HepG2 (cell line): ENCODE data around the gene ACAP3. TPM values are rescaled to one million over a fixed set of nuclear protein-coding genes. Genes with fewer than 3 reads are reported as not detected.

Experiments
- ATAC-seq: fragments of 200-7000 bp; cut with Tn5 transposase; 3 replicates; pipeline ENCODE4 v1.9.1; 2020; ENCODE audit warnings: mild to moderate bottlenecking, moderate library complexity
- BruUV-seq: library from RNA; stranded (reverse); fragments of 400-500 nt; replicated peaks from 2 replicates; lab custom pipeline; 2021; lab: Mats Ljungman, UMichigan
- CTCF ChIA-PET: fragments of 300-600 bp; formaldehyde crosslinking; extraction: SDS; loops from one replicate; lab custom pipeline; 2021; ENCODE audit warnings: low total read pairs, inconsistent platforms, low intra/inter-chr PET ratio; lab: Yijun Ruan, JAX
- POLR2A ChIA-PET: fragments of 350-600 bp; sonication (Branson Sonifier 250); formaldehyde crosslinking; loops from one replicate; lab custom pipeline; 2020; ENCODE audit warnings: antibody characterized with exemption, inconsistent platforms; lab: Yijun Ruan, JAX
- DNase-seq: peaks from one replicate; pipeline ENCODE4 v3.0.0-alpha.2; 2015; ENCODE audit warnings: low spot score
- FAIRE-seq: peaks from 3 replicates; lab custom pipeline; 2011; peaks lifted over from hg19 to GRCh38; lab: Jason Lieb, UNC
- H2AFZ ChIP-seq: one replicate; pipeline ENCODE4 v1.6.1; 2011; ENCODE audit warnings: low read length, inconsistent platforms
- H3K27ac ChIP-seq: fragments of 300-600 bp; 3 replicates; pipeline ENCODE4 v1.8.0; 2011; ENCODE audit warnings: mixed run types, mild to moderate bottlenecking, mixed read lengths, low read length, inconsistent platforms; ENCODE audit not compliant: insufficient read depth; ENCODE audit errors: extremely low read length
- H3K27me3 ChIP-seq, 2 experiments: fragments of 200-600 bp in 1 of 2; 2 replicates in 1 of 2; 3 replicates in 1 of 2; pipeline versions ENCODE4 v1.6.0 to v1.8.0; 2011; ENCODE audit warnings: low read length in 2 of 2, mild to moderate bottlenecking in 2 of 2, moderate library complexity in 2 of 2, inconsistent platforms in 1 of 2; ENCODE audit not compliant: insufficient read depth in 2 of 2, control insufficient read depth in 1 of 2
- H3K36me3 ChIP-seq, 2 experiments: fragments of 200-600 bp in 1 of 2; replicated peaks in 1 of 2; 2 replicates in 1 of 2; 3 replicates in 1 of 2; pipeline versions ENCODE4 v1.5.1 to v1.8.0; 2011; ENCODE audit warnings: low read length in 2 of 2, inconsistent platforms in 1 of 2; ENCODE audit not compliant: insufficient read depth in 2 of 2, control insufficient read depth in 1 of 2
- H3K4me1 ChIP-seq: 2 replicates; pipeline ENCODE4 v1.5.1; 2012; ENCODE audit warnings: low read length, inconsistent platforms; ENCODE audit not compliant: insufficient read depth
- H3K4me2 ChIP-seq: 2 replicates; pipeline ENCODE4 v1.6.0; 2011; ENCODE audit warnings: low read depth, low read length, inconsistent platforms
- H3K4me3 ChIP-seq, 3 experiments: fragments of 200-600 bp in 1 of 3; sonication (generic), shearing (Covaris generic) in 1 of 3; replicated peaks in 1 of 3; 2 replicates each; pipeline ENCODE4 v1.5.1; 2011 to 2016; ENCODE audit warnings: low read length in 3 of 3, inconsistent platforms in 2 of 3, low read depth in 2 of 3, mild to moderate bottlenecking in 2 of 3, control low read depth in 1 of 3, mixed read lengths in 1 of 3; ENCODE audit not compliant: insufficient read depth in 1 of 3
- H3K79me2 ChIP-seq: one replicate; pipeline ENCODE4 v1.6.1; 2011; ENCODE audit warnings: low read length, inconsistent platforms; ENCODE audit not compliant: insufficient read depth
- H3K9ac ChIP-seq: 2 replicates; pipeline ENCODE4 v1.6.0; 2011; ENCODE audit warnings: mild to moderate bottlenecking, low read depth, low read length, inconsistent platforms; ENCODE audit not compliant: insufficient read depth
- H3K9me3 ChIP-seq: 2 replicates; pipeline ENCODE4 v1.5.1; 2012; ENCODE audit warnings: mild to moderate bottlenecking, low read length
- H4K20me1 ChIP-seq: 2 replicates; pipeline ENCODE4 v1.6.0; 2011; ENCODE audit warnings: inconsistent platforms, mild to moderate bottlenecking, low read length, moderate library complexity; ENCODE audit not compliant: insufficient read depth
- NONO ChIP-seq, 2 experiments: fragments of 450-650 bp in 1 of 2; sonication (generic) in 1 of 2; formaldehyde crosslinking in 1 of 2; IDR thresholded peaks in 1 of 2; conservative IDR thresholded peaks in 1 of 2; 2 replicates each; pipeline versions ENCODE4 v1.6.1 to v1.8.0; 2017 to 2022; ENCODE audit warnings: mild to moderate bottlenecking in 1 of 2, missing genetic modification reagents in 1 of 2, moderate library complexity in 1 of 2
- PCBP1 ChIP-seq: fragments of 200-400 bp; formaldehyde crosslinking; IDR thresholded peaks from 2 replicates; pipeline ENCODE4 v1.6.1; 2017; ENCODE audit warnings: mild to moderate bottlenecking, low read depth, low read length, borderline replicate concordance
- RNF2 ChIP-seq: fragments of 450-650 bp; conservative IDR thresholded peaks from 2 replicates; pipeline ENCODE4 v1.6.1; 2016; ENCODE audit warnings: low read depth
- THAP8 ChIP-seq: sonication (generic); formaldehyde crosslinking; IDR thresholded peaks from 2 replicates; pipeline ENCODE4 v1.5.1; 2020; ENCODE audit warnings: missing genetic modification reagents, mild to moderate bottlenecking, borderline replicate concordance
- YY1 ChIP-seq: IDR thresholded peaks from 2 replicates; pipeline ENCODE4 v1.6.1; 2011; ENCODE audit warnings: low read length, low read depth, moderate library complexity, mild to moderate bottlenecking; ENCODE audit not compliant: insufficient read depth, insufficient replicate concordance
- ZBTB2 ChIP-seq: sonication (generic); formaldehyde crosslinking; IDR thresholded peaks from 2 replicates; pipeline ENCODE4 v1.8.0; 2022; ENCODE audit warnings: low read depth, missing genetic modification reagents
- ZBTB43 ChIP-seq: sonication (generic); formaldehyde crosslinking; conservative IDR thresholded peaks from 2 replicates; pipeline ENCODE4 v1.4.0; 2020; ENCODE audit warnings: missing genetic modification reagents
- ZFY ChIP-seq: sonication (generic); formaldehyde crosslinking; IDR thresholded peaks from 2 replicates; pipeline ENCODE4 v1.4.0; 2020; ENCODE audit warnings: missing genetic modification reagents
- ZNF292 ChIP-seq: sonication (generic); formaldehyde crosslinking; IDR thresholded peaks from 2 replicates; pipeline ENCODE4 v1.8.1; 2022; ENCODE audit warnings: mild to moderate bottlenecking, low read depth, missing genetic modification reagents, borderline replicate concordance
- ZNF572 ChIP-seq: sonication (generic); formaldehyde crosslinking; IDR thresholded peaks from 2 replicates; pipeline ENCODE4 v1.5.1; 2020; ENCODE audit warnings: mild to moderate bottlenecking, missing genetic modification reagents
- ZNF605 ChIP-seq: sonication (generic); formaldehyde crosslinking; IDR thresholded peaks from 2 replicates; pipeline ENCODE4 v1.8.0; 2022; ENCODE audit warnings: mild to moderate bottlenecking, missing genetic modification reagents
- ZNF615 ChIP-seq: sonication (generic); formaldehyde crosslinking; IDR thresholded peaks from 2 replicates; pipeline ENCODE4 v1.5.0; 2020; ENCODE audit warnings: mild to moderate bottlenecking, missing genetic modification reagents, borderline replicate concordance
- ZNF781 ChIP-seq: sonication (generic); formaldehyde crosslinking; IDR thresholded peaks from 2 replicates; pipeline ENCODE4 v1.5.1; 2020; ENCODE audit warnings: borderline replicate concordance, mild to moderate bottlenecking, missing genetic modification reagents; ENCODE audit errors: not compliant biosample characterization
- ZNF879 ChIP-seq: sonication (generic); formaldehyde crosslinking; IDR thresholded peaks from 2 replicates; pipeline ENCODE4 v1.8.1; 2023; ENCODE audit warnings: missing genetic modification reagents
- WGBS: methylation state at CpG from one replicate; pipeline ENCODE4 v1.1.6; 2017; ENCODE audit warnings: low lambda C conversion rate; 5-methylcytosine and 5-hydroxymethylcytosine counted together
- in situ Hi-C: cut with HindIII; loops from 2 replicates; pipeline ENCODE4 v1.10.0; 2017; ENCODE audit warnings: low pct_unique_long_range_greater_than_20kb; ENCODE audit not compliant: extremely low pct_ligation_motif_present
- intact Hi-C: fragments of 100-400 bp; cut with micrococcal nuclease; formaldehyde crosslinking; loops from one replicate; pipeline ENCODE4 v1.10.0; 2022; ENCODE audit not compliant: unreplicated experiment
- polyA plus RNA-seq, 8 experiments: library from polyadenylated mRNA; depleted of rRNA in 3 of 8; stranded (reverse) in 7 of 8; unstranded in 1 of 8; fragments of >200 nt; fragmentation: Illumina TruSeq in 4 of 8; extraction: Trizol in 4 of 8; gene quantifications; 2 replicates each; pipeline versions ENCODE4 v1.2.1 to v1.2.3, GENCODE V29; 2011 to 2016; ENCODE audit warnings: low read depth in 4 of 8, missing spikeins in 1 of 8, mixed read lengths in 1 of 8; ENCODE audit not compliant: insufficient read depth in 1 of 8
- total RNA-seq, 5 experiments: library from RNA; depleted of rRNA; stranded (reverse); fragments of >200 nt; fragmentation: Illumina TruSeq; extraction: Trizol; gene quantifications; 2 replicates each; pipeline ENCODE4 v1.2.3, GENCODE V29; 2016; ENCODE audit warnings: low read depth in 1 of 5

The ACAP3 gene
- total and polyA plus RNA-seq, 2 of the 13 experiments (the other 11 are each of a cell fraction or from before 2014, with no cell fraction given), result 29.4 to 50.8 TPM

- TF ChIP-seq ZNF781 (CRISPR knock-in tag), result no peak
- TF ChIP-seq, all 625 proteins: peak for 96
These were observed 2.2 kb downstream of the ACAP3 start (continued) for GRCh38 chr1:1305300-1306069.

- POLR2A ChIA-PET, result interaction anchor here (0.5 to 2.0 kb wide), 10 partner anchors 10 to 180 kb away, joined by 3 to 11 read pairs (median 4); partner anchors contain the start of genes AURKAIP1, TAS1R3 and UBE2J2
- DNase-seq, result peak; percentile 62
- Histone ChIP-seq H3K27me3 (no peaks in the 10 kb centered on the region), H3K79me2 (peaks cover 15% of the 10 kb centered on the region), H3K9me3 (no peaks in the 10 kb centered on the region), H3K4me1 (peaks cover 38% of the 10 kb centered on the region), H3K4me3 (peak overlapping the region; percentile 77 to 93 (median 91)), H4K20me1 (no peaks in the 10 kb centered on the region; the same call in 1 of the 2 replicates), H2AFZ (no peak overlapping the region), H3K27ac (peak overlapping the region; percentile 79), H3K36me3 (no peaks in the 10 kb centered on the region), H3K9ac (peak overlapping the region; percentile 88), H3K4me2 (peak overlapping the region; percentile 98)
- FAIRE-seq, result no peak
- intact Hi-C loops, result no loop called here
- BruUV-seq, result no TSS peak
- peak; percentile 3 for ATAC-seq
- in situ Hi-C loops, result no loop called here
- CTCF ChIA-PET, result no interaction called here
- 80% methylated on average over 1 of the region's 29 CpGs for WGBS
- TF ChIP-seq THAP8 (CRISPR knock-in tag), result no peak
- TF ChIP-seq ZFY, result peak; percentile 50; the same call in 1 of the 2 replicates
- TF ChIP-seq ZNF292 (CRISPR knock-in tag), result no peak
- TF ChIP-seq YY1, result no peak
- no peak for TF ChIP-seq ZNF572 (CRISPR knock-in tag)
- TF ChIP-seq RNF2, result 0 out of 2 replicates have a peak, but pooled peaks have one; percentile 35
- TF ChIP-seq NONO (IDR thresholded peaks at IDR 0.05), result no peak
- peak; percentile 70; the same call in 1 of the 2 replicates for TF ChIP-seq NONO (CRISPR knock-in tag; conservative IDR thresholded peaks at IDR 0.05)
- TF ChIP-seq ZNF605 (CRISPR knock-in tag), result peak; percentile 67; the same call in 1 of the 2 replicates
- TF ChIP-seq ZNF615 (CRISPR knock-in tag), result no peak
- TF ChIP-seq ZNF879 (CRISPR knock-in tag), result 0 out of 2 replicates have a peak, but pooled peaks have one; percentile 56
- TF ChIP-seq PCBP1, result 0 out of 2 replicates have a peak, but pooled peaks have one; percentile 67
- TF ChIP-seq ZBTB2, result 0 out of 2 replicates have a peak, but pooled peaks have one; percentile 34
- no peak for TF ChIP-seq ZBTB43 (CRISPR knock-in tag)
These were observed 3.1 kb downstream of the ACAP3 start for GRCh38 chr1:1304331-1305299.
